Tibial nerve (tissue), 4 donors: ENCODE measurements around the gene EPB41L1. TPM values are rescaled to one million over a fixed set of nuclear protein-coding genes. Genes with fewer than 3 reads are reported as not detected.

Experiments
- DNase-seq, 2 donors: peaks; one replicate each; pipeline ENCODE4 v3.0.0-alpha.2; 2019; ENCODE audit warnings: low spot score in 2 of 2
- H3K27ac ChIP-seq, 4 donors: fragments of 200-600 bp; sonication (generic) in 3 of 4; one replicate each; pipeline ENCODE4 v1.5.1; 2017 to 2019; ENCODE audit warnings: mild to moderate bottlenecking in 1 of 4
- H3K27me3 ChIP-seq, 2 donors: fragments of 200-600 bp; sonication (generic) in 1 of 2; one replicate each; pipeline versions ENCODE4 v1.5.1 to v1.6.0; 2017 to 2019
- H3K36me3 ChIP-seq, 3 donors: fragments of 200-600 bp; sonication (generic); one replicate each; pipeline ENCODE4 v1.5.1; 2018 to 2019
- H3K4me1 ChIP-seq, 4 donors: fragments of 200-600 bp; sonication (generic) in 3 of 4; one replicate each; pipeline ENCODE4 v1.5.1; 2017 to 2019
- H3K4me3 ChIP-seq, 4 donors: fragments of 200-600 bp; sonication (generic) in 3 of 4; one replicate each; pipeline ENCODE4 v1.5.1; 2017 to 2019; ENCODE audit warnings: mild to moderate bottlenecking in 1 of 4, moderate library complexity in 1 of 4
- H3K9me3 ChIP-seq, 4 donors: fragments of 200-600 bp; sonication (generic) in 3 of 4; one replicate each; pipeline ENCODE4 v1.5.1; 2017 to 2019
- EP300 ChIP-seq, 2 donors: sonication (generic); formaldehyde crosslinking; IDR thresholded peaks; one replicate each; pipeline ENCODE4 v1.6.1; 2017; ENCODE audit warnings: antibody characterized with exemption in 2 of 2, mild to moderate bottlenecking in 1 of 2
- POLR2A ChIP-seq, 2 donors: fragments of 450-650 bp; IDR thresholded peaks; one replicate each; pipeline ENCODE4 v1.6.1; 2017; ENCODE audit warnings: antibody characterized with exemption in 2 of 2, mild to moderate bottlenecking in 2 of 2, moderate library complexity in 2 of 2
- WGBS, 2 donors: methylation state at CpG; one replicate each; pipeline ENCODE4 v1.1.5; 2018; 5-methylcytosine and 5-hydroxymethylcytosine counted together
- total RNA-seq, 4 donors: library from RNA; depleted of rRNA; stranded (reverse); fragments of >200 nt; gene quantifications; one replicate each; pipeline ENCODE4 v1.1.0, GENCODE V29; 2016
- TF ChIP-seq, protein P1 (sequence below), 5 experiments: fragments of 200-600 bp in 3 of 5; fragments of 450-650 bp in 2 of 5; sonication (generic) in 3 of 5; IDR thresholded peaks; one replicate each; pipeline ENCODE4 v1.5.1; 2016 to 2019; ENCODE audit warnings: antibody characterized with exemption in 5 of 5, mild to moderate bottlenecking in 3 of 5, moderate library complexity in 2 of 5

EPB41L1 gene
- total RNA-seq, 4 donors from 2014 or later = 19.9 to 55.3 (median 30.8) TPM

- H3K27me3 ChIP-seq = no peaks in the 10 kb centered on the region
- no peak for DNase-seq
- no peaks in the 10 kb centered on the region for H3K9me3 ChIP-seq
- no peaks in the 10 kb centered on the region for H3K4me1 ChIP-seq
- TF ChIP-seq EP300 (IDR thresholded peaks at IDR 0.05) (no peak), POLR2A (IDR thresholded peaks at IDR 0.05) (no peak)
- TF ChIP-seq, protein P1, sequence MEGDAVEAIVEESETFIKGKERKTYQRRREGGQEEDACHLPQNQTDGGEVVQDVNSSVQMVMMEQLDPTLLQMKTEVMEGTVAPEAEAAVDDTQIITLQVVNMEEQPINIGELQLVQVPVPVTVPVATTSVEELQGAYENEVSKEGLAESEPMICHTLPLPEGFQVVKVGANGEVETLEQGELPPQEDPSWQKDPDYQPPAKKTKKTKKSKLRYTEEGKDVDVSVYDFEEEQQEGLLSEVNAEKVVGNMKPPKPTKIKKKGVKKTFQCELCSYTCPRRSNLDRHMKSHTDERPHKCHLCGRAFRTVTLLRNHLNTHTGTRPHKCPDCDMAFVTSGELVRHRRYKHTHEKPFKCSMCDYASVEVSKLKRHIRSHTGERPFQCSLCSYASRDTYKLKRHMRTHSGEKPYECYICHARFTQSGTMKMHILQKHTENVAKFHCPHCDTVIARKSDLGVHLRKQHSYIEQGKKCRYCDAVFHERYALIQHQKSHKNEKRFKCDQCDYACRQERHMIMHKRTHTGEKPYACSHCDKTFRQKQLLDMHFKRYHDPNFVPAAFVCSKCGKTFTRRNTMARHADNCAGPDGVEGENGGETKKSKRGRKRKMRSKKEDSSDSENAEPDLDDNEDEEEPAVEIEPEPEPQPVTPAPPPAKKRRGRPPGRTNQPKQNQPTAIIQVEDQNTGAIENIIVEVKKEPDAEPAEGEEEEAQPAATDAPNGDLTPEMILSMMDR (IDR thresholded peaks at IDR 0.05) = no peak
- no peak overlapping the region for H3K4me3 ChIP-seq
- no peak overlapping the region for H3K27ac ChIP-seq
- WGBS, 2 donors = 89 to 94% methylated on average over 8 of the region's 8 CpGs
- H3K36me3 ChIP-seq = peaks cover 0 to 78% (median 0%) of the 10 kb centered on the region in 3 donors
Measured at GRCh38 chr20:36183155-36183944, 28.8 kb downstream of the EPB41L1 start.

- Histone ChIP-seq H3K4me3 (no peak overlapping the region), H3K27me3 (no peaks in the 10 kb centered on the region), H3K4me1 (no peaks in the 10 kb centered on the region), H3K9me3 (no peaks in the 10 kb centered on the region), H3K27ac (no peak overlapping the region), H3K36me3 (peaks cover 0 to 79% (median 4%) of the 10 kb centered on the region in 3 donors)
- 95 to 97% methylated on average over 13 to 14 of the region's 15 CpGs for WGBS, 2 donors
- DNase-seq = no peak
- TF ChIP-seq, protein P1 (IDR thresholded peaks at IDR 0.05) = no peak
- TF ChIP-seq EP300 (IDR thresholded peaks at IDR 0.05) (no peak), POLR2A (IDR thresholded peaks at IDR 0.05) (no peak)
Measured at GRCh38 chr20:36184816-36185776, 30.6 kb downstream of the EPB41L1 start.

GRCh38 chr20:36193977-36194712 lies 39.6 kb downstream of the EPB41L1 start:
- H3K4me1 ChIP-seq = no peaks in the 10 kb centered on the region
- H3K36me3 ChIP-seq = peaks cover 0 to 98% (median 1%) of the 10 kb centered on the region in 3 donors
- TF ChIP-seq EP300 (IDR thresholded peaks at IDR 0.05) (no peak), POLR2A (IDR thresholded peaks at IDR 0.05) (no peak)
- TF ChIP-seq, protein P1 (IDR thresholded peaks at IDR 0.05) = no peak
- no peak overlapping the region for H3K27ac ChIP-seq
- DNase-seq = no peak
- no peaks in the 10 kb centered on the region for H3K9me3 ChIP-seq
- H3K4me3 ChIP-seq = no peak overlapping the region
- H3K27me3 ChIP-seq = no peaks in the 10 kb centered on the region
- WGBS, 2 donors = 88 to 91% methylated on average over 10 of the region's 10 CpGs

DNA sequence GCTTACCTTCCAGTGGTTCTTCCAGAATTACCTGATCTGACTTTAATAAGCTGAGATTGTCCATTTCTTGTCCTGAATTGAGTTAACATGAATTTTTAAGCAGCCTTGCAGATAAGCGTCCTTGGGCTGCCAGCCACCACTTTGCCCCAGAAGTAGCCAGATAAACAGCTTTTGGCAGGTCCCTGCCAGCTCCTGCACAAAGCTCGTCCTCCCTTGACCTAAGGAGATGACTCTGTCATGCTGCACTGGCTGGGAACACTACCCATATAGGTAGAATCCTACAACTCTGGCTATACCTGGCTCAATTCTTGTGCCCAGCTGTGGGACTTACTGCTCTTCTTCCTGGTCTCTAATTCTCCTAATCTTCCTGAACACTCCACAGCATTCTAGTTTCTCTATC lies 42.1 kb downstream of the EPB41L1 start:
- H3K36me3 ChIP-seq = peaks cover 0 to 91% (median 0%) of the 10 kb centered on the region in 3 donors
- no peak for DNase-seq
- H3K4me1 ChIP-seq = no peaks in the 10 kb centered on the region
- TF ChIP-seq, protein P1 (IDR thresholded peaks at IDR 0.05) = no peak
- TF ChIP-seq EP300 (IDR thresholded peaks at IDR 0.05) (no peak), POLR2A (IDR thresholded peaks at IDR 0.05) (no peak)
- H3K4me3 ChIP-seq = no peak overlapping the region
- no peaks in the 10 kb centered on the region for H3K9me3 ChIP-seq
- no peaks in the 10 kb centered on the region for H3K27me3 ChIP-seq
- WGBS, 2 donors = 80 to 94% methylated on average over 2 of the region's 2 CpGs
- H3K27ac ChIP-seq = no peak overlapping the region
